Astrocyte of the cerebellum (primary cell): ENCODE data around the gene COL6A3.
"Not testable (repeated sequence)": the region's sequence is repeated elsewhere in the genome, so short reads cannot be mapped to it uniquely, and the experiment has no call there.

Experiments used
- DNase-seq: peaks from one replicate; pipeline ENCODE4 v3.0.0-alpha.2; 2011; ENCODE audit warnings: low read depth
- H3K4me3 ChIP-seq: 2 replicates; pipeline ENCODE4 v1.5.1; 2011; ENCODE audit warnings: mild to moderate bottlenecking, low read depth, low read length, moderate library complexity
- in situ Hi-C: cut with HindIII; loops from 2 replicates; pipeline ENCODE4 v1.10.0; 2017; ENCODE audit warnings: low sequenced_read_pairs
- TF ChIP-seq, protein P1 (sequence below): IDR thresholded peaks from 2 replicates; pipeline ENCODE4 v1.5.1; 2012; ENCODE audit warnings: low read length, low read depth, moderate library complexity, mild to moderate bottlenecking; ENCODE audit errors: missing control alignments

Gene COL6A3

DNA sequence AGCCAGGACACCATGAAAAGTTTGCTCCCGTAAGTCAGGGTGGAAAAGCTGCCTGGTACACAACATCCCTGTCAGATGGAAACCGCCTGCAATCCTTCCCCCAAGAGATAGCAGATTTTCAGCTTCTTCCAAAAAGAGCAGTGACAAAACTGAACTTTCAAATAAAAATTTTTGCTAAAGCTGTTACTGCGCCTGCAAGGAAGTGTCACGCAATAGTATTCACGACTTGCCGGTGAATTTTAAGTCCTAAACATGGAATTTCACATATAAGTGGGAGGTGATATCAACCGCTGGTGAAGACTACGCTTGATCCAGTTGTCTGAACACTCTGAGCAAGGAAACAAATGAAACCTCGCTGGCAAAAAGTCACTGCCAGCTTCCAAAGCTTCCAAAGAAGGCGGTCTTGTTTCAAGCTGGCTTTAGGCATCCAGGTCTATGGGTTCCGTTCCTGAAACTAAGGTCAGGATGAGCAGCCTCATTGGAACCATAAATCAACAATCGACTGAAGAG lies 2.8 kb downstream of the COL6A3 start:
- in situ Hi-C loops = no loop called here
- DNase-seq = no peak
- TF ChIP-seq, protein P1, sequence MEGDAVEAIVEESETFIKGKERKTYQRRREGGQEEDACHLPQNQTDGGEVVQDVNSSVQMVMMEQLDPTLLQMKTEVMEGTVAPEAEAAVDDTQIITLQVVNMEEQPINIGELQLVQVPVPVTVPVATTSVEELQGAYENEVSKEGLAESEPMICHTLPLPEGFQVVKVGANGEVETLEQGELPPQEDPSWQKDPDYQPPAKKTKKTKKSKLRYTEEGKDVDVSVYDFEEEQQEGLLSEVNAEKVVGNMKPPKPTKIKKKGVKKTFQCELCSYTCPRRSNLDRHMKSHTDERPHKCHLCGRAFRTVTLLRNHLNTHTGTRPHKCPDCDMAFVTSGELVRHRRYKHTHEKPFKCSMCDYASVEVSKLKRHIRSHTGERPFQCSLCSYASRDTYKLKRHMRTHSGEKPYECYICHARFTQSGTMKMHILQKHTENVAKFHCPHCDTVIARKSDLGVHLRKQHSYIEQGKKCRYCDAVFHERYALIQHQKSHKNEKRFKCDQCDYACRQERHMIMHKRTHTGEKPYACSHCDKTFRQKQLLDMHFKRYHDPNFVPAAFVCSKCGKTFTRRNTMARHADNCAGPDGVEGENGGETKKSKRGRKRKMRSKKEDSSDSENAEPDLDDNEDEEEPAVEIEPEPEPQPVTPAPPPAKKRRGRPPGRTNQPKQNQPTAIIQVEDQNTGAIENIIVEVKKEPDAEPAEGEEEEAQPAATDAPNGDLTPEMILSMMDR = no peak
- peak overlapping the region; percentile 60 for H3K4me3 ChIP-seq

DNA sequence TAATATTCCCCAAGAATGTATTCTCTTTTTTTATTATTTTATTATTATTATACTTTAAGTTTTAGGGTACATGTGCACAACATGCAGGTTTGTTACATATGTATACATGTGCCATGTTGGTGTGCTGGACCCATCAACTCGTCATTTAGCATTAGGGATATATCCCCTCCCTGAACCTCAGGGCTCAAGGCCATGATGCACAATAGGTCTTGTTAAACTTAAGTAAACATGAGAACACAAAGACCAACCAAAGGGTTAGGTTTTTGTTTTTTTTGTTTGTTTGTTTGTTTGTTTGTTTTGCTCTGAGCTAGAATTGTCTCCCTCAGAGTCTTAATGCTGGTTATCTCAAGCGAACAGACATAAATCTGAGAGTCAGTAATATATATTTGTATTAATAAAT lies 4.7 kb downstream of the COL6A3 start:
- H3K4me3 ChIP-seq, DNase-seq, in situ Hi-C loops: not testable (repeated sequence)

DNA sequence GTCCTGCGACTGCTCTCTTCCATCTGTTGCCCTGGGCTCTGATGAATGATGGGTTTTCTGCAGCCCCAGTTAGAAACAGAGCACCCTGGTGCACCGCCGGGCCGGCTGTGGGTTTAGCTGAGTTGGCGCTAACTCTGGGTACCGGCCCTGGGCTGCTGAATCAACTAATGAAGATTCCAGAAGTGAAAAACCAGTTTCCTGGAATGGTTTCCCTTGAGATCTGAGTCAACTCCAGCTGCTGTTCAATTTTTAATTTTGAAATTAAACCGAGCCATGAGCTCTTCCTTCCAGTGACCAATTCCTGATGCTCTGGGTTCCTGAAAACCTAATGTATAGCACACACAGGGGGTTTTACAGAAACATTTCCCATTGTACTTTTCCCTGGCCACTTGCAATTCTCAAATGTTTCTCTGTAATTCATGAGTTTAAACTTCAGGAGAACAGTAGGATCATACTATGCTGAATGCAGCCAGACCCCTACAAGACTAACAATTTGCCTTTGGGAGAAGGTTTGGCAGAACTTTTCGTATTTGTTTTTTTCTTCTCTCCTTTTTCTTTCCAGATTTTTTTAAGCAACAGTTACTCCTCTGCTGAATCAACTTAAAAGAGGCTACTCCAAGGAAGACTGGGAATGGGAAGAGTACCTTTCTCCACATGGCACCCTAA lies 5.5 kb downstream of the COL6A3 start:
- DNase-seq = no peak
- H3K4me3 ChIP-seq = no peak overlapping the region
- in situ Hi-C loops = no loop called here
- TF ChIP-seq, protein P1 = no peak

DNA sequence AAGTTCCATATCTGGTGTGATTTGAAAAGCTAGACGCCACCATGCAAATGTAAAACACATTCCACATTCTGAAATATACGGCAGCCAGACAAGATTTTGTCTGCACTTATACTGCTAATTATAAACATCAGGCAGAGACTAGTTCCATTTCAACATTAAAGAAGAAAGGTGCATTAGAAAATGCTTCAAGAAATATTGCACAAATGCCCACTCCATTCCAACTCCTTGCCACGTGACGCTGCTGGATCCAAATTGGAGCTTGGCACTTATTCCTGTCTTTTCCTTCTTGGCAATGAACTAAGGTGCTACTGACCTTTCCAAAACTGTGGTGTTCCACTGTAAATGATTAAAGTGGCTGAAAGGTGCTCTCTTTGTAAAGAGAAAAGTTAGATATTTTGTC lies 6.3 kb downstream of the COL6A3 start:
- no peak for DNase-seq
- in situ Hi-C loops = no loop called here
- TF ChIP-seq, protein P1 = no peak
- no peak overlapping the region for H3K4me3 ChIP-seq

DNA sequence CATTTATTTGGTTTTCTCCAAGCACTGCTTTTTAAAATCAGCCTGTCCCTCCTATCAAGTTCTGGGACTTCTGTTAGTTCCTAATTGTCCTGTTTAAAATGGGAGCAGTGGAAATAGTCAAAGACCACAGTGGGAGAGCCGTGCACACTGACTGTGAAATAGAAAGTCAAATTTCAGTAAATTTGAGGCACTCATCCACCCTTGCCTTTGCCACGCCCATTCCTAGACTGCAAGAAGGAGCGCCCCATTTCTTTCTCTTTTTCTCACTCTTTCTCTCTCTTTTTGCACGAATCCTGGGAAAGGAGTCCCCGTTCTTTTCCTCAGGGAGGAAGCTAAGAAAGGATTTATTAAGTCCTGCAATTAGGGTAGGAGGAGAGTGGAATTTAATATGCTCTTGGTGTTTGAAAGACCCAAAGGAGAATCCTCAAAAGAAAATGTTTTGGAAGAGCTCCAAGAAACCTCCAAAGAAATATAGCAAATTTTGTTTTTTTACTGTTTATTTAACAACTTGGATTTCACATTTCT lies 7.5 kb downstream of the COL6A3 start:
- TF ChIP-seq, protein P1 = no peak
- in situ Hi-C loops = no loop called here
- no peak overlapping the region for H3K4me3 ChIP-seq
- DNase-seq = no peak

DNA sequence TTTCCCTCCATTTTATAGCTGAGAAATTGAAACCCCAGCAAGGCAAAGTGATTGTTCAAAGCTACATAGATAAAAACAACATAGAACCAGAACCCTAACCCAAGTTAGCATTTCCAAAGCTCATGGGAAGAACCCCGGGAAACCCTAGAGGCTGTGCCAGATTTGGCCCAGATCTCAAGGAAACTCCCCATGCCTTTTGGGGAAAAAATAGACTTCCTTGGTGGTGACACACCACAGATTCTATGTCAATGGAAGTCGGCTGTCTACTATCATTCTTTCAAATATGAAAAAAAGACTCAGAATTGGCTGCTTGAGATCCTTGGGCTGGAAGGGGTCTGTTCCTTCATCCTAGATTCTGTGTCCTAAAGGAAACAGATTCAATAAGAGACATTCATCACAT lies 8.4 kb downstream of the COL6A3 start:
- TF ChIP-seq, protein P1 = no peak
- DNase-seq = no peak
- in situ Hi-C loops = no loop called here
- no peak overlapping the region for H3K4me3 ChIP-seq

DNA sequence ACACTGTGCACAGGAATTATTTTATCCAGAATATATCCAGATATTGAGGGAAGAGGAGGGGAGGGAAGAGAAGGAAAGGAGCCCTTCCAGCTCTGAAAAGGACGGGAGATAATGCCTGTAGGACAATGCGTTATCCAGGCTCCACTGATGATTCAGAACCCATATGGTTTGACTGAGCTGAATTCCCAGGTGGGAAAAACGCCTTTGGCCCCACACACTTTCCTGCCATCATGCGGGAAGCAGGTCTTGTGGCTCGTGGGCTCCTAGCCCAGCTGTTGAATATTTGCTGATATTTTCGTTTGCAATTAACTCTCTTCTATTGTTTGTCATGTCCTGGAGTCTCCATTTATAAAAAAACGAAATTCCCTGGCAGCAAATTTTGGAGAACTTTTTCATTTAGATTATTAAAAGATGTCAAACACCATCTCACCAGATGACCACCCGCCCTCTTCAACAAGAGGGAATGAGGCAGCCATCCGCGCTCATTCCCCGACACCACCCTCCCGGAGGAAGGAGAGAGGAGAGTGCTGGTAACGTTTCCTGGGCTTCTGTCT lies 8.9 kb downstream of the COL6A3 start:
- H3K4me3 ChIP-seq = no peak overlapping the region
- DNase-seq = no peak
- TF ChIP-seq, protein P1 = no peak
- in situ Hi-C loops = no loop called here
